ENCODE measurements around the gene SLC39A11.

Gene SLC39A11

DNA sequence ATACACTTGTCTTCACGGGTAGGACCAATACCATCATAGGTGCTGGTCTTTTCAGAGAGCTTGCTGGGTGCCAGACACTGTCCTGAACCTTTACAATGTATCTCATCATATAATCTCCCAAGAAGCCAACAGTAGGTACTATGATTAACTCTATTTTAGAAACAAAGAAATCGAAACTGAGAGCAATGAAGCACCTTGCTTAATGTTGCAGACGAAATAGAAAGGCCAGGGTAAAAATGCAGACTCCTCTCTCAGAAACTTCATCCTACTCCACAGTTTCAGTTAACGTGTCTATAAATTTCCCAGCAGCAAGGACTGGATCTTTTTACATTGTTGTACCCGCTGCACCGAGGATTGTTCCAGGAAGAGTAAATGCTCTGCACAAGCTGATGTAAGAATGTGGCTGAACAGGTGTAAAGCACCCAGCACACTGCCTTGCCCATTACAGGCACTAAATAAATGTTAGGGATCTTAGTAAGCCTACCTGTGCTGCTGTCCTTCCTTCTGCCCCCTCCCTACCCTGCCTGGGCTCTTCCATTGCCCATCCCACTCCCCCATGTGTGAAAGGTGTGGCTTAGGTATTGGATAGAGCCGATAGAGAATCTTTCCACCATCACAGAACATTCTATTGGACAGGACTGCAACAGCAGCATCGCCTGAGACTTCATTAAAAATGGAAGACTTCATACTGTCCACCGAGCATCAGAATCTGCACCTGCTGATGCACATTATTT lies 495.0 kb downstream of the SLC39A11 start:
- Histone ChIP-seq H3K4me3 (replicated peaks; ENCODE audit: low read depth, low read length) (no peak overlapping the region), H3K36me3 (ENCODE audit: control insufficient read depth, insufficient read depth, low read length) (no peaks in the 10 kb centered on the region), H3K27me3 (replicated peaks; ENCODE audit: control insufficient read depth, insufficient read depth, low read length) (no peaks in the 10 kb centered on the region)
- DNase-seq (ENCODE audit: extremely low read depth, insufficient read length): no peak
- TF ChIP-seq, protein P1, sequence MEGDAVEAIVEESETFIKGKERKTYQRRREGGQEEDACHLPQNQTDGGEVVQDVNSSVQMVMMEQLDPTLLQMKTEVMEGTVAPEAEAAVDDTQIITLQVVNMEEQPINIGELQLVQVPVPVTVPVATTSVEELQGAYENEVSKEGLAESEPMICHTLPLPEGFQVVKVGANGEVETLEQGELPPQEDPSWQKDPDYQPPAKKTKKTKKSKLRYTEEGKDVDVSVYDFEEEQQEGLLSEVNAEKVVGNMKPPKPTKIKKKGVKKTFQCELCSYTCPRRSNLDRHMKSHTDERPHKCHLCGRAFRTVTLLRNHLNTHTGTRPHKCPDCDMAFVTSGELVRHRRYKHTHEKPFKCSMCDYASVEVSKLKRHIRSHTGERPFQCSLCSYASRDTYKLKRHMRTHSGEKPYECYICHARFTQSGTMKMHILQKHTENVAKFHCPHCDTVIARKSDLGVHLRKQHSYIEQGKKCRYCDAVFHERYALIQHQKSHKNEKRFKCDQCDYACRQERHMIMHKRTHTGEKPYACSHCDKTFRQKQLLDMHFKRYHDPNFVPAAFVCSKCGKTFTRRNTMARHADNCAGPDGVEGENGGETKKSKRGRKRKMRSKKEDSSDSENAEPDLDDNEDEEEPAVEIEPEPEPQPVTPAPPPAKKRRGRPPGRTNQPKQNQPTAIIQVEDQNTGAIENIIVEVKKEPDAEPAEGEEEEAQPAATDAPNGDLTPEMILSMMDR (IDR thresholded peaks at IDR 0.05; ENCODE audit: insufficient read depth, low read length, poor library complexity, severe bottlenecking): no peak
